Esophagus muscularis mucosa (tissue), 3 donors: ENCODE results near the gene OR2V2.

ENCODE experiments used
- POLR2A ChIP-seq: fragments of 450-650 bp; IDR thresholded peaks from one replicate; pipeline ENCODE4 v1.6.1; 2017; ENCODE audit warnings: antibody characterized with exemption, moderate library complexity, mild to moderate bottlenecking, low read depth
- TF ChIP-seq, protein P1 (sequence below), 3 experiments: fragments of 200-600 bp in 2 of 3; fragments of 450-650 bp in 1 of 3; sonication (generic) in 2 of 3; IDR thresholded peaks; one replicate each; pipeline ENCODE4 v1.5.1; 2017 to 2019; ENCODE audit warnings: antibody characterized with exemption in 3 of 3, mild to moderate bottlenecking in 2 of 3, moderate library complexity in 1 of 3

- TF ChIP-seq, protein P1, sequence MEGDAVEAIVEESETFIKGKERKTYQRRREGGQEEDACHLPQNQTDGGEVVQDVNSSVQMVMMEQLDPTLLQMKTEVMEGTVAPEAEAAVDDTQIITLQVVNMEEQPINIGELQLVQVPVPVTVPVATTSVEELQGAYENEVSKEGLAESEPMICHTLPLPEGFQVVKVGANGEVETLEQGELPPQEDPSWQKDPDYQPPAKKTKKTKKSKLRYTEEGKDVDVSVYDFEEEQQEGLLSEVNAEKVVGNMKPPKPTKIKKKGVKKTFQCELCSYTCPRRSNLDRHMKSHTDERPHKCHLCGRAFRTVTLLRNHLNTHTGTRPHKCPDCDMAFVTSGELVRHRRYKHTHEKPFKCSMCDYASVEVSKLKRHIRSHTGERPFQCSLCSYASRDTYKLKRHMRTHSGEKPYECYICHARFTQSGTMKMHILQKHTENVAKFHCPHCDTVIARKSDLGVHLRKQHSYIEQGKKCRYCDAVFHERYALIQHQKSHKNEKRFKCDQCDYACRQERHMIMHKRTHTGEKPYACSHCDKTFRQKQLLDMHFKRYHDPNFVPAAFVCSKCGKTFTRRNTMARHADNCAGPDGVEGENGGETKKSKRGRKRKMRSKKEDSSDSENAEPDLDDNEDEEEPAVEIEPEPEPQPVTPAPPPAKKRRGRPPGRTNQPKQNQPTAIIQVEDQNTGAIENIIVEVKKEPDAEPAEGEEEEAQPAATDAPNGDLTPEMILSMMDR (IDR thresholded peaks at IDR 0.05) = no peak
- TF ChIP-seq POLR2A = no peak
Observed at GRCh38 chr5:181109489-181110013, 37.8 kb upstream of the OR2V2 start.
